ENCODE measurements around the gene KPNA6. TPM values are rescaled to one million over a fixed set of nuclear protein-coding genes. Genes with fewer than 3 reads are reported as not detected.

KPNA6 gene
- polyA plus RNA-seq, 1 donor from 2014 or later: 17.3 TPM

GRCh38 chr1:32094746-32095521 lies 12.9 kb upstream of the KPNA6 start:
- no peaks in the 10 kb centered on the region for H3K27me3 ChIP-seq (ENCODE audit: insufficient read depth, low read depth, low read length)
- no peaks in the 10 kb centered on the region for H3F3A ChIP-seq (ENCODE audit: insufficient read depth, low read length, poor library complexity, severe bottlenecking)
- no peak overlapping the region for H3K4me3 ChIP-seq (ENCODE audit: low read length)
- TF ChIP-seq REST (IDR thresholded peaks at IDR 0.05; ENCODE audit: borderline replicate concordance): no peak
- no peak for TF ChIP-seq SMC3 (conservative IDR thresholded peaks at IDR 0.05; ENCODE audit: poor library complexity)
- no peak for TF ChIP-seq RAD21 (conservative IDR thresholded peaks at IDR 0.05)
- TF ChIP-seq MXI1 (conservative IDR thresholded peaks at IDR 0.05; ENCODE audit: poor library complexity, severe bottlenecking): no peak
- TF ChIP-seq EP300 (conservative IDR thresholded peaks at IDR 0.05; ENCODE audit: poor library complexity, severe bottlenecking): no peak
- no peak for TF ChIP-seq EZH2 (IDR thresholded peaks at IDR 0.05; ENCODE audit: borderline replicate concordance, insufficient read depth, low read length, poor library complexity, severe bottlenecking)
- no peak for TF ChIP-seq POLR2AphosphoS5 (IDR thresholded peaks at IDR 0.05)
- TF ChIP-seq CTCF (IDR thresholded peaks at IDR 0.05; ENCODE audit: poor library complexity, severe bottlenecking): no peak
- TF ChIP-seq TAF1 (IDR thresholded peaks at IDR 0.05; ENCODE audit: low read depth): no peak
- H3K9ac ChIP-seq (ENCODE audit: low read length): no peak overlapping the region
- no peaks in the 10 kb centered on the region for H4K20me1 ChIP-seq (ENCODE audit: insufficient read depth)
- H3K79me2 ChIP-seq (replicated peaks; ENCODE audit: insufficient read depth, low read length): no peaks in the 10 kb centered on the region
- H3K4me2 ChIP-seq (ENCODE audit: low read length): no peak overlapping the region
- H3K9me3 ChIP-seq (ENCODE audit: low read length): no peaks in the 10 kb centered on the region
- no peak overlapping the region for H2AFZ ChIP-seq (ENCODE audit: low read depth, low read length)
- H3K36me3 ChIP-seq (ENCODE audit: insufficient read depth, low read length): peaks cover 4% of the 10 kb centered on the region
- H3K27ac ChIP-seq (ENCODE audit: low read length): no peak overlapping the region
- H3K9me2 ChIP-seq (ENCODE audit: insufficient read depth, low read length): no peaks in the 10 kb centered on the region

- Histone ChIP-seq H2AFZ (ENCODE audit: low read depth, low read length) (no peak overlapping the region), H3K36me3 (ENCODE audit: insufficient read depth, low read length) (peaks cover 4% of the 10 kb centered on the region), H3K27me3 (ENCODE audit: insufficient read depth, low read depth, low read length) (no peaks in the 10 kb centered on the region), H3K9ac (ENCODE audit: low read length) (no peak overlapping the region), H3K4me3 (ENCODE audit: low read length) (no peak overlapping the region), H3K9me3 (ENCODE audit: low read length) (no peaks in the 10 kb centered on the region), H3F3A (ENCODE audit: insufficient read depth, low read length, poor library complexity, severe bottlenecking) (no peaks in the 10 kb centered on the region), H4K20me1 (ENCODE audit: insufficient read depth) (no peaks in the 10 kb centered on the region), H3K4me2 (ENCODE audit: low read length) (no peak overlapping the region), H3K9me2 (ENCODE audit: insufficient read depth, low read length) (no peaks in the 10 kb centered on the region), H3K79me2 (replicated peaks; ENCODE audit: insufficient read depth, low read length) (no peaks in the 10 kb centered on the region), H3K27ac (ENCODE audit: low read length) (no peak overlapping the region)
- TF ChIP-seq CTCF (IDR thresholded peaks at IDR 0.05; ENCODE audit: poor library complexity, severe bottlenecking) (no peak), EZH2 (IDR thresholded peaks at IDR 0.05; ENCODE audit: borderline replicate concordance, insufficient read depth, low read length, poor library complexity, severe bottlenecking) (no peak), REST (IDR thresholded peaks at IDR 0.05; ENCODE audit: borderline replicate concordance) (no peak), POLR2AphosphoS5 (IDR thresholded peaks at IDR 0.05) (no peak), TAF1 (IDR thresholded peaks at IDR 0.05; ENCODE audit: low read depth) (no peak), MXI1 (conservative IDR thresholded peaks at IDR 0.05; ENCODE audit: poor library complexity, severe bottlenecking) (no peak), SMC3 (conservative IDR thresholded peaks at IDR 0.05; ENCODE audit: poor library complexity) (no peak), RAD21 (conservative IDR thresholded peaks at IDR 0.05) (no peak), EP300 (conservative IDR thresholded peaks at IDR 0.05; ENCODE audit: poor library complexity, severe bottlenecking) (no peak)
Observed at GRCh38 chr1:32099426-32099825, 8.4 kb upstream of the KPNA6 start.

Data from neural cell (in vitro differentiated cells).